ENCODE measurements around the gene ADAMTS17. TPM values are rescaled to one million over a fixed set of nuclear protein-coding genes. Genes with fewer than 3 reads are reported as not detected.

ADAMTS17 gene
- total and polyA plus RNA-seq, 2 experiments from 2014 or later, result 3.7 to 4.4 TPM

DNA sequence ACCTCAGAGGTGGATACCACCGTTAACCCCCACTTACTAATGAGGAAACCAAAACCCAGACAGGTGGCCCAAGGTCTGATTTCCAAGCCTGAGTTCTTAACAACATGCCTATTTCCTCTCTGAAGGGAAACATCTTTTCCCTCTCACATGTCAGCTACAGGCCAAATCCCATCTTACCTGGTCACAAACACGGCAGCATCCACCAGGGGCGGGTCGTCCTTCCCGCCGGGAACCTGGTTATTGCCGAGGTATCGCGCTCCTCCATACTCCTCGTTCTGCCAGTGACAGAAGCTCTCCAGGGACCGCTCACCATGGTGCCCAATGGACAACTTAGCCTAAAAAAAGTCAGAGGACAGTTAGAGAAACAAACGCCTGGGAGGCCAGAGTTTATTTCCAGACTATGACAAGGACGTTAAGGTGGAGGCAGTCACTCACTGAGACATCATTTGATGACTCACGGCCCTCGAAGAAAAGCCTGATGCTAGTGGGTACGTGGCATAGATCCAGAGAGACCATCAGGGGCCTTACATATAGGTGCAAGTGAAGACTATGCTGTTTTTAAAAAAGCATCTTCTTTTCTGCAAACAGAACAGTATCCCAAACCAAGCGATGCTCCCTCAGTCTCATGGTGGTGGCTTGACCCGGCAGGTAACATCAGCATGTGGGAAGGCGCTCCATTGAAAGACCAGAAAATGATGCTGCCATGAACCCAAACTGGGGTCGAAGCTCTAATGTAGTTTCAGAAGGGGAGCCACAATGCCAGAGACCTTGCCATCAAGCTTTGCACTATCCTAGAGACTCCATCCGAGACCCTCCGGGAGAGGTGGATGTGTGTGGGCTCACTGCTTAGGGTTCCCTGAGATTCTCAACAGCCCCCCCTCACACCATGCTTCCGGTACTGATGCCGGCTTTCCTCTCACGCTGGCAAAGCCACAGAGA lies 80.2 kb downstream of the ADAMTS17 start:
- peaks cover 3% of the 10 kb centered on the region for H3K27me3 ChIP-seq
- H3K9me2 ChIP-seq (replicated peaks; ENCODE audit: insufficient read depth), result no peaks in the 10 kb centered on the region
- no peaks in the 10 kb centered on the region for H3K4me1 ChIP-seq (ENCODE audit: insufficient read depth)
- no peak for DNase-seq (ENCODE audit: low spot score)
- TF ChIP-seq EZH2phosphoT487 (IDR thresholded peaks at IDR 0.05; ENCODE audit: low read depth, severe bottlenecking, unreplicated experiment), result no peak
- no peak for TF ChIP-seq EZH2 (IDR thresholded peaks at IDR 0.05; ENCODE audit: borderline replicate concordance)
- TF ChIP-seq, protein P1, sequence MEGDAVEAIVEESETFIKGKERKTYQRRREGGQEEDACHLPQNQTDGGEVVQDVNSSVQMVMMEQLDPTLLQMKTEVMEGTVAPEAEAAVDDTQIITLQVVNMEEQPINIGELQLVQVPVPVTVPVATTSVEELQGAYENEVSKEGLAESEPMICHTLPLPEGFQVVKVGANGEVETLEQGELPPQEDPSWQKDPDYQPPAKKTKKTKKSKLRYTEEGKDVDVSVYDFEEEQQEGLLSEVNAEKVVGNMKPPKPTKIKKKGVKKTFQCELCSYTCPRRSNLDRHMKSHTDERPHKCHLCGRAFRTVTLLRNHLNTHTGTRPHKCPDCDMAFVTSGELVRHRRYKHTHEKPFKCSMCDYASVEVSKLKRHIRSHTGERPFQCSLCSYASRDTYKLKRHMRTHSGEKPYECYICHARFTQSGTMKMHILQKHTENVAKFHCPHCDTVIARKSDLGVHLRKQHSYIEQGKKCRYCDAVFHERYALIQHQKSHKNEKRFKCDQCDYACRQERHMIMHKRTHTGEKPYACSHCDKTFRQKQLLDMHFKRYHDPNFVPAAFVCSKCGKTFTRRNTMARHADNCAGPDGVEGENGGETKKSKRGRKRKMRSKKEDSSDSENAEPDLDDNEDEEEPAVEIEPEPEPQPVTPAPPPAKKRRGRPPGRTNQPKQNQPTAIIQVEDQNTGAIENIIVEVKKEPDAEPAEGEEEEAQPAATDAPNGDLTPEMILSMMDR (IDR thresholded peaks at IDR 0.05; ENCODE audit: poor library complexity), result no peak
- no peaks in the 10 kb centered on the region for H3K36me3 ChIP-seq (replicated peaks; ENCODE audit: insufficient read depth, low read depth)
- no peak overlapping the region for H3K4me3 ChIP-seq
- H2AFZ ChIP-seq, result no peak overlapping the region
- no peak overlapping the region for H3K4me2 ChIP-seq
- H3K9me3 ChIP-seq (ENCODE audit: low read depth), result no peaks in the 10 kb centered on the region
- no peaks in the 10 kb centered on the region for H4K20me1 ChIP-seq (ENCODE audit: insufficient read depth, poor library complexity, severe bottlenecking)
- H3K27ac ChIP-seq, result no peak overlapping the region
- H3K79me2 ChIP-seq, result no peaks in the 10 kb centered on the region
- 84% methylated on average over 25 of the region's 25 CpGs for WGBS (ENCODE audit: low lambda C conversion rate, missing lambda C conversion rate)

DNA sequence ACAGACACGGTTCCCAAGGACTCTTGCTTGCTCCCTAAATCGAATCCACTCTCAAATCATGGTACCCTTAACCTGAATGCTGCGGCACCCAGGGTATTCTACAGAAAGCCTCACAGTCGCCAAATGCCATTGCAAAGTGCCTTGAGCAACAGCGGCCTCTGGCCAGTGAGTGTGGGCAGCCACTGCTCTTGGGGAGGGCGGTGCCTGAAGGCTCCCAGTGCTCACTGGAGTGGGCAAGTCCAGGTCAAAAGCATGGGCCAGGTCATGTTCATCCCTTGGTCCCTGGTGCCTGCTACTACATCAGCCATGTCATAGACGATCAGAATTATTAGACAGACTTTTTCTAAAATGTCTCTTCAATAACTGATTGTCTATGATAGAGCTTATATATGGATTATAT lies 82.5 kb downstream of the ADAMTS17 start:
- DNase-seq (ENCODE audit: low spot score), result no peak
- no peaks in the 10 kb centered on the region for H3K4me1 ChIP-seq (ENCODE audit: insufficient read depth)
- WGBS (ENCODE audit: low lambda C conversion rate, missing lambda C conversion rate), result 89% methylated on average over 7 of the region's 7 CpGs

DNA sequence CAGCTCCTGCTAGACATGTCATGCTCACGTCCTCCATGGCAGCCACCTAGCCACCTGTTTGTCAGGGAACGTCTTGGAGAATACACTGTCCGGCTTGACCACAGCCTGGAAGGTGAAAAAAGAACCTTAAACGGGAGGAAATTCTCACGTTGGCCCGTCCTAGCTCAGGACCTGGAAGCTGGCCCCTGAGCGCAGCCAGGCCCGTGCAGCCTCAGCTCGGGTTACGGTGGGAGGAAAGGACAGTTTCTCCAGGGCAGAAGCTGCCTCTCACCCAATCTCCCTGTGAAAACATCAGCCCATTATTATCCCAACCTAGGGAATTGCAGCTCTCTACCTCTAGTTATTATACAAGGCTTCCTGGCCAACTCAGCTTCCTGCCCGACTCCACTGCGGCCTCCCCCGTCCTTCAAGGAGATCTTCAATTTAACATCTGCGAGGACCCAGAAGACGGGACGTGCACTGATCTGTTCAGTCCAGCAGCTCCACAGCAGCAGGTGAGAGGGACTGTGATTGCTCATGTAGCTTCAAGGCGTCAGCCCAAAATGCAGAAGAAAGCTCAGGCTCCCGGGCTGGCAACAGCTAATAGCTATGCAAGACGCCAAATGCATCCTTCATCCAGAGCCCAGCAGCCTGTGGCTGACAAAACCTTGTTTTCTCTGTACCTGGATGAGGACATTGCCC lies 84.7 kb downstream of the ADAMTS17 start:
- Histone ChIP-seq H3K36me3 (replicated peaks; ENCODE audit: insufficient read depth, low read depth) (no peaks in the 10 kb centered on the region), H3K9me2 (replicated peaks; ENCODE audit: insufficient read depth) (no peaks in the 10 kb centered on the region), H3K4me3 (no peak overlapping the region), H3K79me2 (no peaks in the 10 kb centered on the region), H2AFZ (no peak overlapping the region), H3K4me2 (no peak overlapping the region), H3K4me1 (ENCODE audit: insufficient read depth) (no peaks in the 10 kb centered on the region), H3K9me3 (ENCODE audit: low read depth) (no peaks in the 10 kb centered on the region), H4K20me1 (ENCODE audit: insufficient read depth, poor library complexity, severe bottlenecking) (no peaks in the 10 kb centered on the region), H3K27me3 (no peaks in the 10 kb centered on the region), H3K27ac (no peak overlapping the region)
- 88% methylated on average over 19 of the region's 19 CpGs for WGBS (ENCODE audit: low lambda C conversion rate, missing lambda C conversion rate)
- TF ChIP-seq EZH2 (IDR thresholded peaks at IDR 0.05; ENCODE audit: borderline replicate concordance) (no peak), EZH2phosphoT487 (IDR thresholded peaks at IDR 0.05; ENCODE audit: low read depth, severe bottlenecking, unreplicated experiment) (no peak)
- TF ChIP-seq, protein P1 (IDR thresholded peaks at IDR 0.05; ENCODE audit: poor library complexity), result no peak
- DNase-seq (ENCODE audit: low spot score), result no peak

More for the DNA sequence above, 82.5 kb downstream of the ADAMTS17 start:
- Histone ChIP-seq H3K27me3 (peaks cover 3% of the 10 kb centered on the region), H3K4me3 (no peak overlapping the region), H3K9me3 (ENCODE audit: low read depth) (no peaks in the 10 kb centered on the region), H3K36me3 (replicated peaks; ENCODE audit: insufficient read depth, low read depth) (no peaks in the 10 kb centered on the region), H4K20me1 (ENCODE audit: insufficient read depth, poor library complexity, severe bottlenecking) (no peaks in the 10 kb centered on the region), H3K4me2 (no peak overlapping the region), H3K79me2 (no peaks in the 10 kb centered on the region), H3K27ac (no peak overlapping the region), H3K9me2 (replicated peaks; ENCODE audit: insufficient read depth) (no peaks in the 10 kb centered on the region), H2AFZ (no peak overlapping the region)
- no peak for TF ChIP-seq EZH2phosphoT487 (IDR thresholded peaks at IDR 0.05; ENCODE audit: low read depth, severe bottlenecking, unreplicated experiment)
- no peak for TF ChIP-seq EZH2 (IDR thresholded peaks at IDR 0.05; ENCODE audit: borderline replicate concordance)
- TF ChIP-seq, protein P1 (IDR thresholded peaks at IDR 0.05; ENCODE audit: poor library complexity), result no peak

Measured in hepatocyte (in vitro differentiated cells).